SK-N-SH (cell line): ENCODE results near the gene PYGM. TPM values are rescaled to one million over a fixed set of nuclear protein-coding genes. Genes with fewer than 3 reads are reported as not detected.

Experiments
- CTCF ChIA-PET: fragments of 300-600, 350-600 bp; formaldehyde crosslinking; extraction: SDS; loops from one replicate; lab custom pipeline; 2021; lab: Yijun Ruan, JAX
- POLR2A ChIA-PET: fragments of 350-600 bp; sonication (Branson Sonifier 250); formaldehyde crosslinking; extraction: SDS; loops from one replicate; lab custom pipeline; 2020; ENCODE audit warnings: antibody characterized with exemption, inconsistent platforms; lab: Yijun Ruan, JAX
- DNase-seq: peaks from one replicate; pipeline ENCODE4 v3.0.0; 2012
- H2AFZ ChIP-seq: fragments of 200-600 bp; sonication (generic); 2 replicates; pipeline ENCODE4 v1.8.1; 2016; ENCODE audit warnings: antibody characterized with exemption, mild to moderate bottlenecking, low read depth
- H3F3A ChIP-seq: fragments of 200-600 bp; sonication (generic); replicated peaks from 2 replicates; pipeline ENCODE3; 2016; ENCODE audit warnings: antibody characterized with exemption, mild to moderate bottlenecking; ENCODE audit not compliant: insufficient read depth
- H3K27ac ChIP-seq, 2 experiments: fragments of 200-500 bp in 1 of 2; fragments of 200-600 bp in 1 of 2; sonication (Bioruptor generic) in 1 of 2; sonication (generic), shearing (Covaris generic) in 1 of 2; 2 replicates each; pipeline versions ENCODE4 v1.5.1 to v1.6.1; 2014 to 2016; ENCODE audit warnings: low read depth in 2 of 2, inconsistent platforms in 1 of 2, low read length in 1 of 2, mild to moderate bottlenecking in 1 of 2, mixed read lengths in 1 of 2
- H3K27me3 ChIP-seq: fragments of 200-600 bp; sonication (generic), shearing (Covaris generic); 2 replicates; pipeline ENCODE4 v1.6.1; 2016; ENCODE audit warnings: mixed run types; ENCODE audit not compliant: insufficient read depth
- H3K36me3 ChIP-seq, 2 experiments: fragments of 200-500 bp in 1 of 2; fragments of 200-600 bp in 1 of 2; sonication (Bioruptor generic) in 1 of 2; sonication (generic) in 1 of 2; replicated peaks in 1 of 2; 2 replicates each; pipeline versions ENCODE3 to v1.5.1; 2014 to 2016; ENCODE audit warnings: low read length in 1 of 2, mild to moderate bottlenecking in 1 of 2; ENCODE audit not compliant: insufficient read depth in 2 of 2, control insufficient read depth in 1 of 2
- H3K4me1 ChIP-seq, 2 experiments: fragments of 200-500 bp in 1 of 2; fragments of 200-600 bp in 1 of 2; sonication (Bioruptor generic) in 1 of 2; sonication (generic), shearing (Covaris generic) in 1 of 2; 2 replicates each; pipeline versions ENCODE4 v1.5.1 to v1.6.1; 2014 to 2016; ENCODE audit warnings: low read depth in 1 of 2, low read length in 1 of 2, mixed run types in 1 of 2; ENCODE audit not compliant: insufficient read depth in 2 of 2, control insufficient read depth in 1 of 2
- H3K4me2 ChIP-seq: fragments of 200-600 bp; sonication (generic), shearing (Covaris generic); 2 replicates; pipeline ENCODE4 v1.6.1; 2017; ENCODE audit warnings: mixed run types
- H3K4me3 ChIP-seq, 2 experiments: fragments of 200-500 bp in 1 of 2; fragments of 200-600 bp in 1 of 2; sonication (Bioruptor generic) in 1 of 2; sonication (generic), shearing (Covaris generic) in 1 of 2; 2 replicates each; pipeline versions ENCODE4 v1.5.1 to v1.8.1; 2014 to 2016; ENCODE audit warnings: low read depth in 2 of 2, inconsistent platforms in 1 of 2, low read length in 1 of 2, mild to moderate bottlenecking in 1 of 2, mixed read lengths in 1 of 2, moderate library complexity in 1 of 2
- H3K79me2 ChIP-seq: fragments of 200-600 bp; sonication (generic); 2 replicates; pipeline ENCODE4 v1.8.1; 2017; ENCODE audit warnings: mild to moderate bottlenecking; ENCODE audit not compliant: insufficient read depth
- H3K9ac ChIP-seq: fragments of 200-600 bp; sonication (generic); 2 replicates; pipeline ENCODE4 v1.6.1; 2017; ENCODE audit warnings: mixed run types
- H3K9me2 ChIP-seq: fragments of 200-600 bp; sonication (generic); 2 replicates; pipeline ENCODE4 v1.6.1; 2017; ENCODE audit warnings: mixed run types
- H3K9me3 ChIP-seq: fragments of 200-600 bp; sonication (generic); 2 replicates; pipeline ENCODE4 v1.6.1; 2017; ENCODE audit warnings: mixed run types, mild to moderate bottlenecking, moderate library complexity
- H4K20me1 ChIP-seq: fragments of 200-600 bp; sonication (generic); 2 replicates; pipeline ENCODE4 v1.6.1; 2017; ENCODE audit warnings: mild to moderate bottlenecking, mixed run types; ENCODE audit not compliant: insufficient read depth
- GATA2 ChIP-seq: sonication (generic); formaldehyde crosslinking; IDR thresholded peaks from 2 replicates; pipeline ENCODE4 v1.5.0; 2020; ENCODE audit warnings: mild to moderate bottlenecking, missing genetic modification reagents
- JUND ChIP-seq: IDR thresholded peaks from 2 replicates; pipeline ENCODE4 v1.4.0; 2012
- MXI1 ChIP-seq: IDR thresholded peaks from 2 replicates; pipeline ENCODE4 v1.6.1; 2012; ENCODE audit warnings: mild to moderate bottlenecking, low read depth, low read length, improper control_type of control experiment
- PBX3 ChIP-seq: IDR thresholded peaks from 2 replicates; pipeline ENCODE4; 2012
- REST ChIP-seq: IDR thresholded peaks from 2 replicates; pipeline ENCODE4 v1.6.1; 2012; ENCODE audit warnings: mild to moderate bottlenecking, low read depth, low read length, moderate library complexity
- RXRA ChIP-seq: IDR thresholded peaks from 2 replicates; pipeline ENCODE4 v1.4.0; 2012; ENCODE audit warnings: low read depth, mild to moderate bottlenecking, borderline replicate concordance
- SMC3 ChIP-seq: IDR thresholded peaks from 2 replicates; pipeline ENCODE4 v1.6.1; 2012; ENCODE audit warnings: low read depth, low read length, improper control_type of control experiment
- TEAD4 ChIP-seq: IDR thresholded peaks from 2 replicates; pipeline ENCODE4 v1.4.0; 2012; ENCODE audit warnings: mild to moderate bottlenecking, borderline replicate concordance; ENCODE audit not compliant: insufficient read depth
- USF1 ChIP-seq: IDR thresholded peaks from 2 replicates; pipeline ENCODE4 v1.4.0; 2012; ENCODE audit warnings: low read depth, borderline replicate concordance
- ZBTB33 ChIP-seq: IDR thresholded peaks from 2 replicates; pipeline ENCODE4 v1.4.0; 2012; ENCODE audit warnings: low read depth, borderline replicate concordance
- WGBS: methylation state at CpG from one replicate; pipeline ENCODE4 v1.1.6; 2017; ENCODE audit warnings: low lambda C conversion rate; 5-methylcytosine and 5-hydroxymethylcytosine counted together
- polyA plus RNA-seq, 3 experiments: library from polyadenylated mRNA; depleted of rRNA; stranded (reverse); fragments of >200 nt; gene quantifications; 2 replicates each; pipeline ENCODE4 v1.2.3, GENCODE V29; 2012

The PYGM gene
- polyA plus RNA-seq, 1 of the 3 experiments (the other 2 are of a cell fraction) = 0.08 TPM

- Histone ChIP-seq H3K4me3 (no peak overlapping the region), H3K27me3 (no peaks in the 10 kb centered on the region), H3K79me2 (no peaks in the 10 kb centered on the region), H3K9me2 (no peaks in the 10 kb centered on the region), H4K20me1 (no peaks in the 10 kb centered on the region), H3K9ac (no peak overlapping the region), H3K27ac (no peak overlapping the region), H3K9me3 (no peaks in the 10 kb centered on the region), H3F3A (peaks cover 3% of the 10 kb centered on the region), H2AFZ (no peak overlapping the region), H3K4me2 (no peak overlapping the region), H3K4me1 (peaks cover 7 to 18% of the 10 kb centered on the region in 2 experiments; a peak in 2 of 4 replicates), H3K36me3 (peaks cover 0 to 21% of the 10 kb centered on the region in 2 experiments)
- CTCF ChIA-PET = interaction anchor here (0.6 to 1.9 kb wide), 6 partner anchors 9 to 125 kb away, joined by 3 to 6 read pairs (median 4); no protein-coding TSS in a partner anchor
- POLR2A ChIA-PET = no interaction called here
- DNase-seq = peak; percentile 39
- no peak for TF ChIP-seq TEAD4
- no peak for TF ChIP-seq SMC3
- TF ChIP-seq PBX3 = no peak
- TF ChIP-seq USF1 = no peak
- TF ChIP-seq REST = no peak
- TF ChIP-seq MXI1 = no peak
- TF ChIP-seq GATA2 (CRISPR knock-in tag) = no peak
- TF ChIP-seq JUND = no peak
- 80% methylated on average over 12 of the region's 14 CpGs for WGBS
These were observed 40.0 kb upstream of the PYGM start for GRCh38 chr11:64799623-64800302.

GRCh38 chr11:64799256-64799622, 39.5 kb upstream of the PYGM start:
- H3F3A ChIP-seq = peaks cover 3% of the 10 kb centered on the region
- TF ChIP-seq RXRA = no peak
- TF ChIP-seq ZBTB33 = no peak
- H3K9me3 ChIP-seq = no peaks in the 10 kb centered on the region
- ChIA-PET POLR2A (no interaction called here), CTCF (interaction anchor here (0.6 to 1.6 kb wide), 7 partner anchors 8 to 124 kb away, joined by 3 to 6 read pairs (median 4); no protein-coding TSS in a partner anchor)
- H3K9me2 ChIP-seq = no peaks in the 10 kb centered on the region
- no peaks in the 10 kb centered on the region for H3K79me2 ChIP-seq
- H3K9ac ChIP-seq = no peak overlapping the region
- H3K4me3 ChIP-seq = no peak overlapping the region
- no peak overlapping the region for H3K27ac ChIP-seq
- peaks cover 0 to 16% of the 10 kb centered on the region in 2 experiments for H3K36me3 ChIP-seq
- no peak overlapping the region for H3K4me2 ChIP-seq
- no peak for DNase-seq
- H4K20me1 ChIP-seq = no peaks in the 10 kb centered on the region
- no peaks in the 10 kb centered on the region for H3K27me3 ChIP-seq
- peaks cover 7 to 16% of the 10 kb centered on the region in 2 experiments; a peak in 2 of 4 replicates for H3K4me1 ChIP-seq
- no peak overlapping the region for H2AFZ ChIP-seq
- 92% methylated on average over 7 of the region's 7 CpGs for WGBS
